GM12878 (cell line): Measurements from ENCODE around the gene SHD. TPM values are rescaled to one million over a fixed set of nuclear protein-coding genes. Genes with fewer than 3 reads are reported as not detected.

Source experiments
- ATAC-seq: fragments of 200-7000 bp; cut with Tn5 transposase; 3 replicates; pipeline ENCODE4 v1.9.1; 2020; ENCODE audit warnings: mild to moderate bottlenecking, moderate library complexity
- BruUV-seq: library from RNA; stranded (reverse); fragments of 400-500 nt; replicated peaks from 2 replicates; lab custom pipeline; 2021; lab: Mats Ljungman, UMichigan
- CTCF ChIA-PET: fragments of 300-600 bp; sonication (Branson Sonifier 250); formaldehyde crosslinking; extraction: SDS; loops from one replicate; lab custom pipeline; 2021; ENCODE audit warnings: inconsistent platforms; lab: Yijun Ruan, JAX
- POLR2A ChIA-PET: fragments of 350-600 bp; formaldehyde crosslinking; extraction: SDS; loops from one replicate; lab custom pipeline; 2021; ENCODE audit warnings: inconsistent platforms; lab: Charles Lee
- RAD21 ChIA-PET: fragments of 300-600 bp; sonication (Branson Sonifier 250); formaldehyde crosslinking; loops from one replicate; lab custom pipeline; 2023; ENCODE audit warnings: antibody characterized with exemption; ENCODE audit not compliant: unreplicated experiment; lab: Charles Lee
- SMC1A ChIA-PET: fragments of 300-600 bp; sonication (Branson Sonifier 250); formaldehyde crosslinking; loops from one replicate; lab custom pipeline; 2023; ENCODE audit not compliant: unreplicated experiment, uncharacterized antibody; lab: Charles Lee
- DNase-seq: peaks from one replicate; pipeline ENCODE4 v3.0.0-alpha.2; 2011; ENCODE audit warnings: low read depth, low spot score
- FAIRE-seq: peaks from 3 replicates; lab custom pipeline; 2011; peaks lifted over from hg19 to GRCh38; lab: Jason Lieb, UNC
- H2AFZ ChIP-seq: 2 replicates; pipeline ENCODE4 v1.6.0; 2011; ENCODE audit warnings: low read depth, low read length, control low read depth; ENCODE audit not compliant: control insufficient read depth
- H3K27ac ChIP-seq: 2 replicates; pipeline ENCODE4 v1.5.1; 2011; ENCODE audit warnings: control low read depth; ENCODE audit not compliant: control insufficient read depth, insufficient read depth
- H3K27me3 ChIP-seq, 2 experiments: replicated peaks in 1 of 2; 2 replicates each; pipeline versions ENCODE4 v1.6.0 to v1.6.1; 2011; ENCODE audit warnings: low read length in 1 of 2; ENCODE audit not compliant: control insufficient read depth in 2 of 2, insufficient read depth in 2 of 2
- H3K36me3 ChIP-seq, 2 experiments: 2 replicates each; pipeline ENCODE4 v1.5.1; 2011; ENCODE audit warnings: low read length in 1 of 2; ENCODE audit not compliant: control insufficient read depth in 2 of 2, insufficient read depth in 2 of 2
- H3K4me1 ChIP-seq: 2 replicates; pipeline ENCODE4 v1.6.1; 2011; ENCODE audit warnings: mild to moderate bottlenecking, low read length, moderate library complexity, mixed read lengths; ENCODE audit not compliant: control insufficient read depth, insufficient read depth
- H3K4me2 ChIP-seq: 2 replicates; pipeline ENCODE4 v1.6.0; 2011; ENCODE audit warnings: control low read depth; ENCODE audit not compliant: control insufficient read depth, insufficient read depth
- H3K4me3 ChIP-seq: fragments of 200-600 bp; sonication (generic); 2 replicates; pipeline ENCODE4 v1.5.1; 2016
- H3K79me2 ChIP-seq: 2 replicates; pipeline ENCODE4 v1.6.0; 2011; ENCODE audit warnings: low read length; ENCODE audit not compliant: control insufficient read depth, insufficient read depth
- H3K9ac ChIP-seq: 2 replicates; pipeline ENCODE4 v1.8.0; 2011; ENCODE audit warnings: low read length, control low read depth, mixed read lengths; ENCODE audit not compliant: control insufficient read depth, insufficient read depth
- H3K9me3 ChIP-seq: replicated peaks from 3 replicates; pipeline ENCODE4 v1.5.1; 2011; ENCODE audit warnings: mild to moderate bottlenecking, low read length; ENCODE audit not compliant: control insufficient read depth, insufficient read depth
- H4K20me1 ChIP-seq: 2 replicates; pipeline ENCODE4 v1.6.0; 2011; ENCODE audit not compliant: control insufficient read depth, insufficient read depth
- BHLHE40 ChIP-seq, 2 experiments: fragments of 450-650 bp in 1 of 2; IDR thresholded peaks; 2 replicates each; pipeline ENCODE4 v1.6.1; 2011 to 2017; ENCODE audit warnings: low read depth in 2 of 2, borderline replicate concordance in 1 of 2, improper control_type of control experiment in 1 of 2, low read length in 1 of 2, mild to moderate bottlenecking in 1 of 2
- MAX ChIP-seq: IDR thresholded peaks from 2 replicates; pipeline ENCODE4 v1.6.1; 2012; ENCODE audit warnings: low read depth, low read length, improper control_type of control experiment
- MYB ChIP-seq: fragments of 150-350 bp; IDR thresholded peaks from 2 replicates; pipeline ENCODE4 v1.6.1; 2014; ENCODE audit warnings: mild to moderate bottlenecking, low read depth, low read length, borderline replicate concordance
- NFIC ChIP-seq: IDR thresholded peaks from 2 replicates; pipeline ENCODE4 v1.6.1; 2012; ENCODE audit warnings: low read depth, mild to moderate bottlenecking, inconsistent platforms, low read length, moderate library complexity
- NR2C2 ChIP-seq: IDR thresholded peaks from 2 replicates; pipeline ENCODE4 v1.6.1; 2011; ENCODE audit warnings: borderline replicate concordance, low read depth; ENCODE audit not compliant: control insufficient read depth, insufficient read length
- POLR2A ChIP-seq: IDR thresholded peaks from 2 replicates; pipeline ENCODE4 v1.6.1; 2011; ENCODE audit warnings: low read depth, mild to moderate bottlenecking, low read length
- POLR2AphosphoS5 ChIP-seq: IDR thresholded peaks from 2 replicates; pipeline ENCODE4 v1.6.1; 2011; ENCODE audit warnings: mild to moderate bottlenecking, low read length, inconsistent platforms
- PRDM15 ChIP-seq: fragments of 450-650 bp; formaldehyde crosslinking; IDR thresholded peaks from 2 replicates; pipeline ENCODE4 v1.4.0; 2020; ENCODE audit warnings: mild to moderate bottlenecking, moderate library complexity
- SMARCA5 ChIP-seq: fragments of 450-650 bp; IDR thresholded peaks from 2 replicates; pipeline ENCODE4 v1.6.1; 2017; ENCODE audit warnings: mild to moderate bottlenecking
- SP1 ChIP-seq: IDR thresholded peaks from one replicate; pipeline ENCODE4 v1.6.1; 2011; ENCODE audit warnings: low read depth, low read length
- TARDBP ChIP-seq: IDR thresholded peaks from 2 replicates; pipeline ENCODE4 v1.6.1; 2016; ENCODE audit warnings: borderline replicate concordance
- TCF3 ChIP-seq: IDR thresholded peaks from 2 replicates; pipeline ENCODE4 v1.6.1; 2012; ENCODE audit warnings: low read depth, mild to moderate bottlenecking, low read length, borderline replicate concordance; ENCODE audit not compliant: insufficient read depth
- ZNF687 ChIP-seq: fragments of 450-650 bp; IDR thresholded peaks from 2 replicates; pipeline ENCODE4 v1.6.1; 2017; ENCODE audit warnings: mild to moderate bottlenecking, moderate library complexity
- WGBS: methylation state at CpG from one replicate; pipeline ENCODE4 v1.1.6; 2016; ENCODE audit warnings: low lambda C conversion rate; ENCODE audit not compliant: insufficient replicate concordance, insufficient coverage; ENCODE audit errors: missing lambda C conversion rate; 5-methylcytosine and 5-hydroxymethylcytosine counted together
- in situ Hi-C: fragments of 300-500 bp; cut with MboI; formaldehyde crosslinking; loops from 9 replicates; pipeline ENCODE4 v1.14.3; 2018; ENCODE audit warnings: mixed read lengths
- intact Hi-C: fragments of 100-400 bp; cut with micrococcal nuclease; formaldehyde crosslinking; loops from one replicate; pipeline ENCODE4 v1.14.2; 2022; ENCODE audit not compliant: unreplicated experiment
- polyA plus RNA-seq, 11 experiments: library from polyadenylated mRNA; depleted of rRNA in 4 of 11; unstranded in 6 of 11; stranded (reverse) in 5 of 11; fragments of >200 nt; fragmentation: Nextera tagmentation in 4 of 11; fragmentation: Illumina TruSeq in 1 of 11; extraction: Ambion mirVana in 4 of 11; extraction: Trizol in 1 of 11; gene quantifications; 1 replicate in 1 of 11; 2 replicates in 10 of 11; pipeline versions ENCODE4 v1.2.1 to v1.2.3, GENCODE V29; 2011 to 2016; ENCODE audit warnings: inconsistent platforms in 2 of 11, missing spikeins in 2 of 11, low read depth in 1 of 11
- total RNA-seq, 4 experiments: library from RNA; depleted of rRNA in 3 of 4; stranded (reverse); fragments of >200 nt in 3 of 4; fragmentation: Illumina TruSeq in 1 of 4; extraction: Trizol in 1 of 4; gene quantifications; 2 replicates each; pipeline versions ENCODE4 v1.2.1 to v1.2.3, GENCODE V29; 2013 to 2021

The SHD gene
- total and polyA plus RNA-seq, 10 of the 15 experiments (the other 5 are each of a cell fraction or from before 2014, with no cell fraction given) = 0.09 TPM; not detected in 9

GRCh38 chr19:4328243-4328990, 49.4 kb downstream of the SHD start:
- Histone ChIP-seq H2AFZ (peak overlapping the region; percentile 40), H3K4me2 (peak overlapping the region; percentile 75; the same call in 1 of the 2 replicates), H3K27ac (no peak overlapping the region), H3K27me3 (no peaks in the 10 kb centered on the region), H3K36me3 (no peaks in the 10 kb centered on the region), H3K9me3 (no peaks in the 10 kb centered on the region; the same call in 2 of the 3 replicates), H4K20me1 (no peaks in the 10 kb centered on the region), H3K9ac (peak overlapping the region; percentile 55), H3K79me2 (no peaks in the 10 kb centered on the region; the same call in 1 of the 2 replicates), H3K4me3 (peak overlapping the region; percentile 75), H3K4me1 (peaks cover 8% of the 10 kb centered on the region; the same call in 1 of the 2 replicates)
- intact Hi-C loops = no loop called here
- WGBS = 6% methylated on average over 32 of the region's 49 CpGs
- POLR2A ChIA-PET = interaction anchor here (1.0 kb wide), 2 partner anchors 14 to 74 kb away, joined by 3 to 17 read pairs; partner anchors contain the start of genes CHAF1A and MPND
- no TSS peak for BruUV-seq
- CTCF ChIA-PET = interaction anchor here (0.7 to 1.2 kb wide), 3 partner anchors 15 to 65 kb away, joined by 3 to 5 read pairs (median 5); partner anchors contain the start of gene MPND
- peak; percentile 75 for DNase-seq
- peak; percentile 89 for FAIRE-seq
- SMC1A ChIA-PET = interaction anchor here (0.5 kb wide), 1 partner anchor 15 kb away, joined by 3 read pairs; the partner anchor contains the start of gene MPND
- RAD21 ChIA-PET = interaction anchor here (0.8 to 1.0 kb wide), 4 partner anchors 10 to 96 kb away, joined by 3 to 12 read pairs (median 4); partner anchors contain the start of genes CHAF1A, MPND and STAP2
- in situ Hi-C loops = no loop called here
- ATAC-seq = peak; percentile 92
- peak in 1 of 2 experiments; percentile 20; a peak in 1 of 4 replicates for TF ChIP-seq BHLHE40 (IDR thresholded peaks at IDR 0.05; ENCODE audit: borderline replicate concordance in 1 of 2, low read depth in 2 of 2, low read length in 1 of 2)
- no peak for TF ChIP-seq NR2C2
- TF ChIP-seq SP1 = peak; percentile 99
- TF ChIP-seq MAX = peak; percentile 80
- TF ChIP-seq MYB = no peak
- no peak for TF ChIP-seq SMARCA5
- TF ChIP-seq TCF3 = 0 out of 2 replicates have a peak, but pooled peaks have one; percentile 16
- TF ChIP-seq NFIC = no peak
- TF ChIP-seq POLR2A = peak; percentile 88
- TF ChIP-seq ZNF687 = peak; percentile 72
- TF ChIP-seq POLR2AphosphoS5 = peak; percentile 71; the same call in 1 of the 2 replicates
- TF ChIP-seq PRDM15 = no peak
- peak; percentile 95; the same call in 1 of the 2 replicates for TF ChIP-seq TARDBP
